ENCODE results near the gene SPG21. TPM values are rescaled to one million over a fixed set of nuclear protein-coding genes. Genes with fewer than 3 reads are reported as not detected.

SPG21 gene
- total and polyA plus RNA-seq, 2 of the 4 experiments (the other 2 are of a cell fraction): 59.9 to 60.8 TPM

- H3K27me3 ChIP-seq (ENCODE audit: control insufficient read depth, insufficient read depth, low read length): no peaks in the 10 kb centered on the region
- H2BK5ac ChIP-seq (ENCODE audit: low read depth, low read length, poor library complexity, severe bottlenecking): no peak overlapping the region
- H3K36me3 ChIP-seq (ENCODE audit: control insufficient read depth, insufficient read depth, low read length): no peaks in the 10 kb centered on the region
- no peak overlapping the region for H3K4me2 ChIP-seq (ENCODE audit: low read depth, low read length)
- H3K9me1 ChIP-seq (ENCODE audit: insufficient read depth, low read length): no peaks in the 10 kb centered on the region; the same call in 1 of the 2 replicates
- no peaks in the 10 kb centered on the region for H3K4me1 ChIP-seq (ENCODE audit: control insufficient read depth, insufficient read depth, low read length)
- TF ChIP-seq USF2 (IDR thresholded peaks at IDR 0.05; ENCODE audit: low read depth, low read length) (no peak), NFE2L2 (IDR thresholded peaks at IDR 0.05; ENCODE audit: low read depth, low read length) (no peak), SMC3 (IDR thresholded peaks at IDR 0.05; ENCODE audit: low read depth, low read length) (no peak), RFX5 (IDR thresholded peaks at IDR 0.05; ENCODE audit: low read depth, low read length) (no peak), RAD21 (IDR thresholded peaks at IDR 0.05; ENCODE audit: low read length) (no peak), RCOR1 (IDR thresholded peaks at IDR 0.05; ENCODE audit: insufficient replicate concordance, low read length) (no peak), MXI1 (IDR thresholded peaks at IDR 0.05; ENCODE audit: borderline replicate concordance, low read depth, low read length) (no peak), CEBPB (IDR thresholded peaks at IDR 0.05; ENCODE audit: low read depth, low read length) (no peak), CHD1 (IDR thresholded peaks at IDR 0.05; ENCODE audit: low read depth, low read length) (no peak), MAZ (IDR thresholded peaks at IDR 0.05; ENCODE audit: borderline replicate concordance, low read depth, low read length) (no peak), POLR2A (IDR thresholded peaks at IDR 0.05; ENCODE audit: low read depth, low read length) (no peak), BHLHE40 (IDR thresholded peaks at IDR 0.05; ENCODE audit: low read depth, low read length) (no peak), FOS (IDR thresholded peaks at IDR 0.05; ENCODE audit: low read depth, low read length) (no peak), MAFK (IDR thresholded peaks at IDR 0.05; ENCODE audit: low read depth, low read length) (no peak)
- TF ChIP-seq, protein P1, sequence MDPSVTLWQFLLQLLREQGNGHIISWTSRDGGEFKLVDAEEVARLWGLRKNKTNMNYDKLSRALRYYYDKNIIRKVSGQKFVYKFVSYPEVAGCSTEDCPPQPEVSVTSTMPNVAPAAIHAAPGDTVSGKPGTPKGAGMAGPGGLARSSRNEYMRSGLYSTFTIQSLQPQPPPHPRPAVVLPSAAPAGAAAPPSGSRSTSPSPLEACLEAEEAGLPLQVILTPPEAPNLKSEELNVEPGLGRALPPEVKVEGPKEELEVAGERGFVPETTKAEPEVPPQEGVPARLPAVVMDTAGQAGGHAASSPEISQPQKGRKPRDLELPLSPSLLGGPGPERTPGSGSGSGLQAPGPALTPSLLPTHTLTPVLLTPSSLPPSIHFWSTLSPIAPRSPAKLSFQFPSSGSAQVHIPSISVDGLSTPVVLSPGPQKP (IDR thresholded peaks at IDR 0.05; ENCODE audit: borderline replicate concordance, low read depth, low read length): no peak
- TF ChIP-seq, protein P2, sequence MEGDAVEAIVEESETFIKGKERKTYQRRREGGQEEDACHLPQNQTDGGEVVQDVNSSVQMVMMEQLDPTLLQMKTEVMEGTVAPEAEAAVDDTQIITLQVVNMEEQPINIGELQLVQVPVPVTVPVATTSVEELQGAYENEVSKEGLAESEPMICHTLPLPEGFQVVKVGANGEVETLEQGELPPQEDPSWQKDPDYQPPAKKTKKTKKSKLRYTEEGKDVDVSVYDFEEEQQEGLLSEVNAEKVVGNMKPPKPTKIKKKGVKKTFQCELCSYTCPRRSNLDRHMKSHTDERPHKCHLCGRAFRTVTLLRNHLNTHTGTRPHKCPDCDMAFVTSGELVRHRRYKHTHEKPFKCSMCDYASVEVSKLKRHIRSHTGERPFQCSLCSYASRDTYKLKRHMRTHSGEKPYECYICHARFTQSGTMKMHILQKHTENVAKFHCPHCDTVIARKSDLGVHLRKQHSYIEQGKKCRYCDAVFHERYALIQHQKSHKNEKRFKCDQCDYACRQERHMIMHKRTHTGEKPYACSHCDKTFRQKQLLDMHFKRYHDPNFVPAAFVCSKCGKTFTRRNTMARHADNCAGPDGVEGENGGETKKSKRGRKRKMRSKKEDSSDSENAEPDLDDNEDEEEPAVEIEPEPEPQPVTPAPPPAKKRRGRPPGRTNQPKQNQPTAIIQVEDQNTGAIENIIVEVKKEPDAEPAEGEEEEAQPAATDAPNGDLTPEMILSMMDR (conservative IDR thresholded peaks at IDR 0.05; ENCODE audit: low read depth, low read length): no peak
- H3K9me3 ChIP-seq (ENCODE audit: control insufficient read depth, insufficient read depth, low read length): no peaks in the 10 kb centered on the region
- no peak overlapping the region for H4K5ac ChIP-seq (ENCODE audit: low read depth, low read length)
- DNase-seq: peak; percentile 73
- no peak for ATAC-seq (ENCODE audit: low read depth)
- no peak overlapping the region for H2BK15ac ChIP-seq (ENCODE audit: low read depth, low read length)
- H4K91ac ChIP-seq (ENCODE audit: insufficient read depth, low read depth, low read length): no peak overlapping the region
- intact Hi-C loops (cut with micrococcal nuclease) (no loop called here), dilution Hi-C loops (cut with HindIII; ENCODE audit: low sequenced_read_pairs, unreplicated experiment) (no loop called here), in situ Hi-C loops (cut with MboI; ENCODE audit: low sequenced_read_pairs) (no loop called here)
- no peak overlapping the region for H3K18ac ChIP-seq (ENCODE audit: low read depth, low read length)
- no peak overlapping the region for H3K14ac ChIP-seq (replicated peaks; ENCODE audit: low read depth, low read length)
- no CpG with 5 or more reads among the region's 2 CpGs for WGBS, 2 experiments (ENCODE audit: extremely low coverage in 2 of 2, insufficient read length in 1 of 2)
- H2AK9ac ChIP-seq (replicated peaks; ENCODE audit: low read depth, low read length, poor library complexity): peak overlapping the region; percentile 2
- H3K27ac ChIP-seq (ENCODE audit: insufficient read depth, low read length): no peak overlapping the region
- H2BK20ac ChIP-seq (ENCODE audit: low read depth, low read length): peak overlapping the region; percentile 20; the same call in 1 of the 2 replicates
- no peak overlapping the region for H3K56ac ChIP-seq (ENCODE audit: extremely low read depth, insufficient read depth, low read length)
- peaks cover 3 to 35% of the 10 kb centered on the region in 2 experiments; a peak in 3 of 4 replicates for H3K79me1 ChIP-seq (ENCODE audit: low read depth in 1 of 2, low read length in 2 of 2)
- BruUV-seq (replicated peaks): no TSS peak
- no peaks in the 10 kb centered on the region; the same call in 1 of the 2 replicates for H4K20me1 ChIP-seq (ENCODE audit: insufficient read depth, low read length)
- no peak overlapping the region for H2BK120ac ChIP-seq (ENCODE audit: low read depth, low read length)
- no peak overlapping the region for H3K4ac ChIP-seq (ENCODE audit: low read depth, low read length)
- no peak overlapping the region for H2AK5ac ChIP-seq (ENCODE audit: low read depth, low read length)
- no peak overlapping the region for H3K9ac ChIP-seq (ENCODE audit: low read depth, low read length)
- ChIA-PET POLR2A (ENCODE audit: unreplicated experiment) (no interaction called here), CTCF (no interaction called here)
- H3K4me3 ChIP-seq (ENCODE audit: insufficient read depth, low read depth, low read length): no peak overlapping the region
- no peak overlapping the region for H3K23ac ChIP-seq (ENCODE audit: low read depth, low read length)
- H4K8ac ChIP-seq (ENCODE audit: low read depth in 2 of 2, low read length in 2 of 2): no peak overlapping the region; a peak in 1 of 4 replicates
- no peak overlapping the region for H2AFZ ChIP-seq (replicated peaks; ENCODE audit: low read length, poor library complexity)
Measured at GRCh38 chr15:64991536-64992135, 1.9 kb upstream of the SPG21 start.
